ENCODE measurements around the gene IGDCC3. TPM values are rescaled to one million over a fixed set of nuclear protein-coding genes. Genes with fewer than 3 reads are reported as not detected.

IGDCC3 gene
- total and polyA plus RNA-seq, 2 donors from 2014 or later, result 0.22 to 0.49 TPM

GRCh38 chr15:65409036-65409631, 31.3 kb upstream of the IGDCC3 start:
- H3K4me3 ChIP-seq (ENCODE audit: low read length in 3 of 3), result no peak overlapping the region
- H3K9ac ChIP-seq (ENCODE audit: low read length in 3 of 3), result no peak overlapping the region
- no peaks in the 10 kb centered on the region for H3K9me3 ChIP-seq (ENCODE audit: control insufficient read depth in 2 of 3, insufficient read depth in 1 of 3, low read length in 3 of 3)
- FAIRE-seq (no peak), DNase-seq (peak in 1 of 5 donors; percentile 3)
- H3K36me3 ChIP-seq (ENCODE audit: control insufficient read depth in 2 of 3, insufficient read depth in 3 of 3, low read length in 3 of 3), result no peaks in the 10 kb centered on the region
- H3K4me1 ChIP-seq (ENCODE audit: control insufficient read depth in 2 of 3, insufficient read depth in 2 of 3, low read depth in 1 of 3, low read length in 3 of 3), result no peaks in the 10 kb centered on the region
- no peaks in the 10 kb centered on the region for H3K27me3 ChIP-seq (ENCODE audit: control insufficient read depth, insufficient read depth, low read length)
- TF ChIP-seq CTCF (IDR thresholded peaks at IDR 0.05; ENCODE audit: borderline replicate concordance, extremely low read depth, insufficient read depth), result no peak
- intact Hi-C loops (cut with DNase I), result no loop called here
- H3K27ac ChIP-seq (ENCODE audit: low read depth in 2 of 2, low read length in 2 of 2), result no peak overlapping the region

DNA sequence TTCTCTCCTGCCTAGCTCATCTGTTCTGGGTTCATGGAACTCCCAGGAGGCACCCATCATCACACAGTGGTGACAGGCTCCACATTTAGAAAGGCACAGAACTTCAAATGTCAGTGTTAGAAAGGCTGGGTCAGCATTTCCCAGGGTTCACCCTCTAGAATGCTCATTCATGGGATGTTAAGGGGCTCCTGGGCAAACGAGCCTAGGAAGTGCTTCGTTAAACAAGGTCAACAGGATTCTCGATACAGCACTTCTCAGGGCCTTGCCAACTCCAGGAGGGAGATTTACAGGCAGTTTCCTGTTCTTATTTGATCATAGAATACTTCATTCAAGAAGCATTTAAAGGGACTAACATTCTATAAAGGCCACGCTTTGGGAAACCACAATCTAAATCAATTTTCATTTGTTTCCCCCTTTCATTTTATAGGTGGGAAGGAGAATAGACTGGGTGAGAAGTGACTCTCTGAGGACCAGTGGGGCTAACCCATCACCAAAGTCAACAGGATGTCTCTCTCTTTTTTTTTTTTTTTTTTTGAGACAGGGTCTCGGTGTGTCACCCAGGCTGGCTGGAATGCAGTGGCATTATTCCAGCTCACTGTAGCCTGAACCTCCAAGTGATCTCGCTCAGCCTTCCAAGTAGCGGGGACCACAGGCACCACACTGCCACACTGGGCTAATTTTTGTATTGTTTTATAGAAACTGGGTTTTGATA, 30.7 kb upstream of the IGDCC3 start:
- intact Hi-C loops (cut with DNase I), result no loop called here
- H3K27me3 ChIP-seq (ENCODE audit: control insufficient read depth, insufficient read depth, low read length), result no peaks in the 10 kb centered on the region
- H3K9me3 ChIP-seq (ENCODE audit: control insufficient read depth in 2 of 3, insufficient read depth in 1 of 3, low read length in 3 of 3), result no peaks in the 10 kb centered on the region
- H3K4me3 ChIP-seq (ENCODE audit: low read length in 3 of 3), result no peak overlapping the region
- no peak overlapping the region for H3K27ac ChIP-seq (ENCODE audit: low read depth in 2 of 2, low read length in 2 of 2)
- H3K36me3 ChIP-seq (ENCODE audit: control insufficient read depth in 2 of 3, insufficient read depth in 3 of 3, low read length in 3 of 3), result no peaks in the 10 kb centered on the region
- DNase-seq (peak in 2 of 5 donors; percentile 24 to 45), FAIRE-seq (no peak)
- H3K4me1 ChIP-seq (ENCODE audit: control insufficient read depth in 2 of 3, insufficient read depth in 2 of 3, low read depth in 1 of 3, low read length in 3 of 3), result no peaks in the 10 kb centered on the region
- TF ChIP-seq CTCF (IDR thresholded peaks at IDR 0.05; ENCODE audit: borderline replicate concordance, extremely low read depth, insufficient read depth), result no peak
- no peak overlapping the region for H3K9ac ChIP-seq (ENCODE audit: low read length in 3 of 3)

DNA sequence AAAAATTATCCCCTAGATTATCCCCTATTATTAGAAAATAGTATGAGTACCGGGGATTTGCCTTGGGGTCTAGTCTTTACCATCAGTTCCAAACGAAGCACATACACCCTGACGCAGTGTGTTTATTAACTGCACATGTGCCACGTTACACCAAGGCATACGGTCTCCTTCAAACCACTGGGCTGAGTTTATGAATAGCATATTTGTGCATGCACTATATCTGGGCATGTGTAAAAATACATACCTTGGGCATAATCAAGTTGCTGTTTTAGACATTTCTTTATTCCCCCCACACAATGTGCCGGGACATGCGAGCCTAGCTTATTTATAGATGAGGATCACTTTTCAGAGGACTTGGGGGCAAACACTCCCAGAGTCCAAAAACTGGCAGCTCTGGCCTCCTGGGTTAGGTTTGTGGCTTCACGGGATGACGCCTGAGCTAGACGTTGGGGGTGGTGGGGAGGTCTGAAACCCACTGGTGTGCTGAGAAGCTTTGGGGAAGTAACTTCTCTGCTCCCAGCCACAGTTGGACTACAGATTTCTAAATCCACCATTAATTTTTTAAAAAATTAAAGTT, 28.7 kb upstream of the IGDCC3 start:
- Histone ChIP-seq H3K4me1 (ENCODE audit: control insufficient read depth in 2 of 3, insufficient read depth in 2 of 3, low read depth in 1 of 3, low read length in 3 of 3) (no peaks in the 10 kb centered on the region), H3K9me3 (ENCODE audit: control insufficient read depth in 2 of 3, insufficient read depth in 1 of 3, low read length in 3 of 3) (no peaks in the 10 kb centered on the region), H3K4me3 (ENCODE audit: low read length in 3 of 3) (no peak overlapping the region), H3K9ac (ENCODE audit: low read length in 3 of 3) (no peak overlapping the region), H3K27ac (ENCODE audit: low read depth in 2 of 2, low read length in 2 of 2) (no peak overlapping the region), H3K27me3 (ENCODE audit: control insufficient read depth, insufficient read depth, low read length) (no peaks in the 10 kb centered on the region), H3K36me3 (ENCODE audit: control insufficient read depth in 2 of 3, insufficient read depth in 3 of 3, low read length in 3 of 3) (no peaks in the 10 kb centered on the region)
- intact Hi-C loops (cut with DNase I), result no loop called here
- FAIRE-seq (no peak), DNase-seq (peak in 1 of 5 donors; percentile 17)
- no peak for TF ChIP-seq CTCF (IDR thresholded peaks at IDR 0.05; ENCODE audit: borderline replicate concordance, extremely low read depth, insufficient read depth)
